Neuron (in vitro differentiated cells): ENCODE measurements around the gene DNAH2.
"Not testable (repeated sequence)": the region's sequence is repeated elsewhere in the genome, so short reads cannot be mapped to it uniquely, and the experiment has no call there.

Source experiments
- H2AFZ ChIP-seq: one replicate; pipeline ENCODE4 v1.6.1; 2013; ENCODE audit warnings: low read depth, mild to moderate bottlenecking, inconsistent platforms, low read length, moderate library complexity
- H3K27me3 ChIP-seq: one replicate; pipeline ENCODE4 v1.6.1; 2013; ENCODE audit warnings: low read length; ENCODE audit not compliant: insufficient read depth
- H3K36me3 ChIP-seq: one replicate; pipeline ENCODE4 v1.6.1; 2013; ENCODE audit warnings: low read length; ENCODE audit not compliant: insufficient read depth
- H3K4me1 ChIP-seq: one replicate; pipeline ENCODE4 v1.6.1; 2013; ENCODE audit warnings: low read length; ENCODE audit not compliant: insufficient read depth
- H3K4me3 ChIP-seq: 2 replicates; pipeline ENCODE4 v1.5.1; 2013; ENCODE audit warnings: mild to moderate bottlenecking, low read length, moderate library complexity
- H3K9me3 ChIP-seq: one replicate; pipeline ENCODE4 v1.6.1; 2013; ENCODE audit warnings: low read length

DNAH2 gene

GRCh38 chr17:7782240-7782639, 64.7 kb downstream of the DNAH2 start:
- H3K36me3 ChIP-seq, result no peaks in the 10 kb centered on the region
- no peaks in the 10 kb centered on the region for H3K4me1 ChIP-seq

GRCh38 chr17:7786866-7787265, 69.3 kb downstream of the DNAH2 start:
- Histone ChIP-seq H2AFZ (no peak overlapping the region), H3K27me3 (peaks cover 6% of the 10 kb centered on the region), H3K36me3 (no peaks in the 10 kb centered on the region), H3K9me3 (no peaks in the 10 kb centered on the region), H3K4me1 (no peaks in the 10 kb centered on the region), H3K4me3 (no peak overlapping the region)

More at GRCh38 chr17:7782240-7782639, 64.7 kb downstream of the DNAH2 start:
- Histone ChIP-seq H3K4me3 (no peak overlapping the region), H3K27me3 (peaks cover 14% of the 10 kb centered on the region), H2AFZ (no peak overlapping the region), H3K9me3 (no peaks in the 10 kb centered on the region)

- Histone ChIP-seq H3K4me1 (no peaks in the 10 kb centered on the region), H3K36me3 (no peaks in the 10 kb centered on the region), H3K9me3 (no peaks in the 10 kb centered on the region), H2AFZ (no peak overlapping the region), H3K4me3 (no peak overlapping the region), H3K27me3 (peaks cover 10% of the 10 kb centered on the region)
Observed at GRCh38 chr17:7789131-7789530, 71.6 kb downstream of the DNAH2 start.

GRCh38 chr17:7790150-7790549, 72.6 kb downstream of the DNAH2 start:
- Histone ChIP-seq H3K9me3 (no peaks in the 10 kb centered on the region), H3K27me3 (peaks cover 13% of the 10 kb centered on the region), H3K36me3 (no peaks in the 10 kb centered on the region), H2AFZ (no peak overlapping the region), H3K4me3 (no peak overlapping the region), H3K4me1 (no peaks in the 10 kb centered on the region)

- H3K4me3 ChIP-seq, result no peak overlapping the region
- no peak overlapping the region for H2AFZ ChIP-seq
- peaks cover 13% of the 10 kb centered on the region for H3K27me3 ChIP-seq
- no peaks in the 10 kb centered on the region for H3K36me3 ChIP-seq
- no peaks in the 10 kb centered on the region for H3K4me1 ChIP-seq
- no peaks in the 10 kb centered on the region for H3K9me3 ChIP-seq
Observed at GRCh38 chr17:7792611-7793010, 75.1 kb downstream of the DNAH2 start.

- H3K4me3 ChIP-seq, result no peak overlapping the region
Observed at GRCh38 chr17:7794075-7794663, 76.6 kb downstream of the DNAH2 start.

GRCh38 chr17:7797976-7798375, 80.4 kb downstream of the DNAH2 start:
- Histone ChIP-seq H3K4me1 (no peaks in the 10 kb centered on the region), H2AFZ (no peak overlapping the region), H3K36me3 (no peaks in the 10 kb centered on the region), H3K4me3 (no peak overlapping the region), H3K9me3 (no peaks in the 10 kb centered on the region), H3K27me3 (peaks cover 11% of the 10 kb centered on the region)

More at GRCh38 chr17:7794075-7794663, 76.6 kb downstream of the DNAH2 start:
- Histone ChIP-seq H3K9me3 (no peaks in the 10 kb centered on the region), H3K4me1 (no peaks in the 10 kb centered on the region), H3K36me3 (no peaks in the 10 kb centered on the region), H3K27me3 (peaks cover 8% of the 10 kb centered on the region), H2AFZ (no peak overlapping the region)

GRCh38 chr17:7798839-7799238, 81.3 kb downstream of the DNAH2 start:
- H3K4me1 ChIP-seq, result no peaks in the 10 kb centered on the region
- H3K36me3 ChIP-seq, result no peaks in the 10 kb centered on the region
- H3K27me3 ChIP-seq, result peaks cover 11% of the 10 kb centered on the region
- no peak overlapping the region for H2AFZ ChIP-seq
- H3K9me3 ChIP-seq, result no peaks in the 10 kb centered on the region
- no peak overlapping the region for H3K4me3 ChIP-seq

GRCh38 chr17:7803981-7804380, 86.4 kb downstream of the DNAH2 start:
- no peak overlapping the region for H3K4me3 ChIP-seq
- peaks cover 12% of the 10 kb centered on the region for H3K27me3 ChIP-seq
- no peak overlapping the region for H2AFZ ChIP-seq
- H3K4me1 ChIP-seq, result no peaks in the 10 kb centered on the region
- H3K9me3 ChIP-seq, result no peaks in the 10 kb centered on the region
- H3K36me3 ChIP-seq, result no peaks in the 10 kb centered on the region

- H3K36me3 ChIP-seq, result no peaks in the 10 kb centered on the region
- H3K4me3 ChIP-seq, result no peak overlapping the region
- peaks cover 5% of the 10 kb centered on the region for H3K27me3 ChIP-seq
- no peaks in the 10 kb centered on the region for H3K4me1 ChIP-seq
- H2AFZ ChIP-seq, result no peak overlapping the region
- no peaks in the 10 kb centered on the region for H3K9me3 ChIP-seq
Observed at GRCh38 chr17:7806587-7806986, 89.0 kb downstream of the DNAH2 start.

- no peaks in the 10 kb centered on the region for H3K9me3 ChIP-seq
- no peaks in the 10 kb centered on the region for H3K36me3 ChIP-seq
- H3K4me1 ChIP-seq, result no peaks in the 10 kb centered on the region
- no peak overlapping the region for H2AFZ ChIP-seq
- no peak overlapping the region for H3K4me3 ChIP-seq
- H3K27me3 ChIP-seq, result peaks cover 5% of the 10 kb centered on the region
Observed at GRCh38 chr17:7807206-7807605, 89.7 kb downstream of the DNAH2 start.

- Histone ChIP-seq H2AFZ (no peak overlapping the region), H3K27me3 (peaks cover 5% of the 10 kb centered on the region), H3K4me1 (no peaks in the 10 kb centered on the region), H3K36me3 (no peaks in the 10 kb centered on the region), H3K4me3 (no peak overlapping the region), H3K9me3 (no peaks in the 10 kb centered on the region)
Observed at GRCh38 chr17:7809086-7809790, 91.7 kb downstream of the DNAH2 start.

- H3K9me3 ChIP-seq, H3K4me1 ChIP-seq, H3K27me3 ChIP-seq, H3K4me3 ChIP-seq, H3K36me3 ChIP-seq, H2AFZ ChIP-seq: not testable (repeated sequence)
Observed at GRCh38 chr17:7809791-7810343, 92.3 kb downstream of the DNAH2 start.
